Naive thymus-derived CD4-positive, alpha-beta T cell (primary cell): ENCODE measurements around the gene RIOX2. TPM values are rescaled to one million over a fixed set of nuclear protein-coding genes. Genes with fewer than 3 reads are reported as not detected.

Experiments
- ATAC-seq: fragments of 150-1000 bp; cut with Tn5 transposase; 2 replicates; pipeline ENCODE4 v1.10.0; 2021; ENCODE audit warnings: mild to moderate bottlenecking, moderate library complexity
- CTCF ChIA-PET: fragments of 350-600 bp; sonication (Branson Sonifier 250); formaldehyde crosslinking; loops from one replicate; lab custom pipeline; 2021; ENCODE audit warnings: antibody characterized with exemption; lab: Charles Lee
- POLR2A ChIA-PET: fragments of 350-600 bp; sonication (Branson Sonifier 250); formaldehyde crosslinking; loops from one replicate; lab custom pipeline; 2021; ENCODE audit warnings: antibody characterized with exemption, inconsistent platforms; lab: Charles Lee
- DNase-seq, 9 donors: peaks; one replicate each; pipeline versions ENCODE4 v3.0.0 to v3.0.0-alpha.2; 2020 to 2022; ENCODE audit warnings: mixed read lengths in 1 of 9
- H3K27ac ChIP-seq: one replicate; pipeline ENCODE4 v1.7.0; 2013; ENCODE audit warnings: mild to moderate bottlenecking, low read depth, low read length, moderate library complexity
- H3K27me3 ChIP-seq, 2 donors: one replicate each; pipeline ENCODE4 v1.7.0; 2013; ENCODE audit warnings: low read length in 2 of 2, mild to moderate bottlenecking in 2 of 2, moderate library complexity in 2 of 2; ENCODE audit not compliant: control insufficient read depth in 2 of 2, insufficient read depth in 2 of 2
- H3K36me3 ChIP-seq, 3 experiments: 1 replicate in 2 of 3; 2 replicates in 1 of 3; pipeline ENCODE4 v1.7.0; 2013; ENCODE audit warnings: low read length in 3 of 3, mild to moderate bottlenecking in 3 of 3, moderate library complexity in 1 of 3; ENCODE audit not compliant: insufficient read depth in 3 of 3, control insufficient read depth in 2 of 3
- H3K4me1 ChIP-seq, 2 donors: one replicate each; pipeline ENCODE4 v1.7.0; 2013; ENCODE audit warnings: low read length in 2 of 2, mild to moderate bottlenecking in 2 of 2, moderate library complexity in 1 of 2; ENCODE audit not compliant: control insufficient read depth in 2 of 2, insufficient read depth in 2 of 2
- H3K4me3 ChIP-seq: 2 replicates; pipeline ENCODE4 v1.7.0; 2013; ENCODE audit warnings: mild to moderate bottlenecking, low read length
- H3K9me3 ChIP-seq, 3 experiments: 1 replicate in 2 of 3; 2 replicates in 1 of 3; pipeline ENCODE4 v1.7.0; 2013; ENCODE audit warnings: low read length in 3 of 3; ENCODE audit not compliant: control insufficient read depth in 2 of 3
- H3K27ac Mint-ChIP-seq, 9 donors: one replicate each; pipeline ENCODE4 v1.8.0; 2020 to 2022; ENCODE audit warnings: mixed read lengths in 9 of 9, mild to moderate bottlenecking in 8 of 9, moderate library complexity in 5 of 9, inconsistent platforms in 2 of 9
- H3K27me3 Mint-ChIP-seq, 5 donors: one replicate each; pipeline ENCODE4 v1.8.0; 2021 to 2022; ENCODE audit warnings: mixed read lengths in 5 of 5, mild to moderate bottlenecking in 1 of 5
- H3K36me3 Mint-ChIP-seq, 5 donors: one replicate each; pipeline ENCODE4 v1.8.0; 2020 to 2022; ENCODE audit warnings: mixed read lengths in 5 of 5, mild to moderate bottlenecking in 3 of 5, inconsistent platforms in 1 of 5
- H3K4me1 Mint-ChIP-seq, 7 donors: one replicate each; pipeline ENCODE4 v1.8.0; 2020 to 2022; ENCODE audit warnings: mixed read lengths in 7 of 7, mild to moderate bottlenecking in 3 of 7, inconsistent platforms in 1 of 7
- H3K4me3 Mint-ChIP-seq, 10 donors: one replicate each; pipeline ENCODE4 v1.8.0; 2020 to 2022; ENCODE audit warnings: mild to moderate bottlenecking in 10 of 10, mixed read lengths in 10 of 10, moderate library complexity in 6 of 10, inconsistent platforms in 2 of 10
- H3K9me3 Mint-ChIP-seq, 11 donors: one replicate each; pipeline ENCODE4 v1.8.0; 2020 to 2022; ENCODE audit warnings: mixed read lengths in 11 of 11, mild to moderate bottlenecking in 4 of 11, inconsistent platforms in 1 of 11, moderate library complexity in 1 of 11
- intact Hi-C, 2 donors: fragments of 100-400 bp; cut with micrococcal nuclease; formaldehyde crosslinking; loops; one replicate each; pipeline ENCODE4 v1.15.1; 2023
- polyA plus RNA-seq, 2 donors: library from polyadenylated mRNA; unstranded; fragments of 300-500 nt; fragmentation: Illumina TruSeq; gene quantifications; one replicate each; pipeline ENCODE4 v1.2.3, GENCODE V29; 2021
- total RNA-seq, 6 experiments: library from RNA in 5 of 6; stranded (reverse) in 5 of 6; gene quantifications; 1 replicate in 5 of 6; 2 replicates in 1 of 6; pipeline ENCODE4 v1.2.3 and lab custom pipeline; 2021 to 2026

Gene RIOX2
- total and polyA plus RNA-seq, 7 experiments from 2014 or later = 17.8 to 110 (median 31.4) TPM

GRCh38 chr3:97896129-97896528, 76.1 kb downstream of the RIOX2 start:
- Histone ChIP-seq H3K27ac (no peak overlapping the region), H3K9me3 (no peaks in the 10 kb centered on the region), H3K4me3 (no peak overlapping the region), H3K4me1 (no peaks in the 10 kb centered on the region), H3K36me3 (no peaks in the 10 kb centered on the region), H3K27me3 (no peaks in the 10 kb centered on the region)
- ATAC-seq = no peak
- intact Hi-C loops = no loop called here
- Mint-ChIP-seq H3K4me3 (no peak overlapping the region), H3K27ac (no peak overlapping the region), H3K9me3 (peaks cover 0 to 4% (median 0%) of the 10 kb centered on the region in 11 donors), H3K27me3 (no peaks in the 10 kb centered on the region), H3K4me1 (peaks cover 0 to 5% (median 4%) of the 10 kb centered on the region in 7 donors), H3K36me3 (peaks cover 0 to 22% (median 8%) of the 10 kb centered on the region in 5 donors)
- ChIA-PET CTCF (interaction anchor here (0.9 kb wide), 1 partner anchor 690 kb away, joined by 3 read pairs; no protein-coding TSS in a partner anchor), POLR2A (interaction anchor here (0.6 kb wide), 1 partner anchor 20 kb away, joined by 3 read pairs; no protein-coding TSS in a partner anchor)
- no peak for DNase-seq

DNA sequence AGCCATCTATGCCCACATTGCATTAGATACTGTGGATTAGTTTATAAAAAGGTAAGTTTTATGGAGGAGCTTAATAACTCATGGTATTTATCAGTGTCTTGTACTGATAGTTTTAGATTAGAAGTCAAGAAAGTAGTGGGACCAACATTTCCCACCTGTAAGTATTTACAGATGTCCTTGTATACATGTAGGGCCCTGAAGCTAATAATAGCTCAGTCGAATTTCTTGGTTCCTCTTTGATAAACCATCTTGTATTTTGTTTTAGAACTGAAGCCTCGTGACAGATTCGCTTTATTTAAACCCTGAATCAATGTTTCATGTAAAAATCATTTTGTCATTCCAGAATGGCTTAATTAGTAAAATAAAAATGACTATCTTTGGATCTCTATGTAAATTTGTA, 77.0 kb downstream of the RIOX2 start:
- POLR2A ChIA-PET = no interaction called here
- intact Hi-C loops = no loop called here
- ATAC-seq (no peak), DNase-seq (no peak)
- Histone ChIP-seq H3K27me3 (no peaks in the 10 kb centered on the region), H3K27ac (no peak overlapping the region), H3K9me3 (no peaks in the 10 kb centered on the region), H3K4me1 (no peaks in the 10 kb centered on the region), H3K36me3 (no peaks in the 10 kb centered on the region), H3K4me3 (no peak overlapping the region)
- Mint-ChIP-seq H3K27ac (no peak overlapping the region), H3K4me3 (no peak overlapping the region), H3K9me3 (peaks cover 0 to 2% (median 0%) of the 10 kb centered on the region in 11 donors), H3K36me3 (peaks cover 0 to 21% (median 8%) of the 10 kb centered on the region in 5 donors), H3K4me1 (no peaks in the 10 kb centered on the region), H3K27me3 (no peaks in the 10 kb centered on the region)
- CTCF ChIA-PET = interaction anchor here (0.9 kb wide), 1 partner anchor 691 kb away, joined by 3 read pairs; no protein-coding TSS in a partner anchor

- Histone ChIP-seq H3K36me3 (no peaks in the 10 kb centered on the region), H3K4me1 (no peaks in the 10 kb centered on the region), H3K27me3 (no peaks in the 10 kb centered on the region), H3K9me3 (no peaks in the 10 kb centered on the region), H3K4me3 (no peak overlapping the region), H3K27ac (no peak overlapping the region)
- CTCF ChIA-PET = no interaction called here
- Mint-ChIP-seq H3K27me3 (no peaks in the 10 kb centered on the region), H3K9me3 (no peaks in the 10 kb centered on the region), H3K4me1 (no peaks in the 10 kb centered on the region), H3K36me3 (peaks cover 0 to 30% (median 8%) of the 10 kb centered on the region in 5 donors), H3K4me3 (no peak overlapping the region), H3K27ac (no peak overlapping the region)
- no peak for ATAC-seq
- POLR2A ChIA-PET = no interaction called here
- DNase-seq = no peak
- intact Hi-C loops = no loop called here
Measured at GRCh38 chr3:97892852-97893251, 79.4 kb downstream of the RIOX2 start.

Other genes starting within 250 kb of the RIOX2 start
- 1 to 10 TPM; 3.0 to 7.5 (median 5.8) TPM for gene ARL6, start 207.7 kb downstream of the RIOX2 start, total RNA-seq
- 1 to 10 TPM; 3.5 to 4.1 TPM for gene ARL6, start 207.7 kb downstream of the RIOX2 start, polyA plus RNA-seq
- 10 to 100 TPM in 1 of 5 experiments, 1 to 10 TPM in 4; 1.8 to 11.2 (median 5.1) TPM for gene CRYBG3, start 150.4 kb downstream of the RIOX2 start, total RNA-seq
- under 1 TPM; 0.86 to 0.92 TPM for gene CRYBG3, start 150.4 kb downstream of the RIOX2 start, polyA plus RNA-seq
- not detected for gene GABRR3, start 62.9 kb upstream of the RIOX2 start, total RNA-seq
- gene GABRR3, start 62.9 kb upstream of the RIOX2 start, polyA plus RNA-seq = not detected
- gene OR5AC2, start 114.7 kb upstream of the RIOX2 start, total RNA-seq = not detected
- gene OR5AC2, start 114.7 kb upstream of the RIOX2 start, polyA plus RNA-seq = not detected
- gene OR5H1, start 158.3 kb upstream of the RIOX2 start, total RNA-seq = not detected
- not detected for gene OR5H1, start 158.3 kb upstream of the RIOX2 start, polyA plus RNA-seq
- not detected for gene OR5H14, start 175.0 kb upstream of the RIOX2 start, total RNA-seq
- not detected for gene OR5H14, start 175.0 kb upstream of the RIOX2 start, polyA plus RNA-seq
- gene OR5H15, start 194.3 kb upstream of the RIOX2 start, total RNA-seq = not detected
- not detected for gene OR5H15, start 194.3 kb upstream of the RIOX2 start, polyA plus RNA-seq